NB4 (cell line): Measurements from ENCODE around the gene ADGRL3.

ENCODE experiments used
- CTCF ChIP-seq: IDR thresholded peaks from one replicate; pipeline ENCODE4 v1.5.1; 2012; ENCODE audit warnings: low read depth, low read length
- MAX ChIP-seq: IDR thresholded peaks from 2 replicates; pipeline ENCODE4 v1.6.1; 2011; ENCODE audit warnings: low read depth, low read length
- MYC ChIP-seq: IDR thresholded peaks from 2 replicates; pipeline ENCODE4 v1.6.1; 2011; ENCODE audit warnings: low read depth, low read length
- POLR2A ChIP-seq: IDR thresholded peaks from 2 replicates; pipeline ENCODE4 v1.6.1; 2011; ENCODE audit warnings: mild to moderate bottlenecking; ENCODE audit not compliant: insufficient read length; ENCODE audit errors: extremely low read depth

GRCh38 chr4:61921920-61922319, 721.8 kb downstream of the ADGRL3 start:
- TF ChIP-seq CTCF (no peak), MAX (no peak), POLR2A (no peak), MYC (no peak)
